ENCODE measurements around the gene SLC13A4. TPM values are rescaled to one million over a fixed set of nuclear protein-coding genes. Genes with fewer than 3 reads are reported as not detected.

Gene SLC13A4
- 0.63 TPM for total RNA-seq

GRCh38 chr7:135728136-135728669 lies at the start of gene SLC13A4:
SLC13A4 (minus strand) TSS chr7:135728186; CDS start chr7:135727496, 690 bp downstream.

GRCh38 chr7:135748770-135749169 lies 20.8 kb upstream of the SLC13A4 start, which contains the start of gene FAM180A:
FAM180A (minus strand) TSS chr7:135748813; CDS start chr7:135748580, 233 bp downstream.

GRCh38 chr7:135662373-135663114 lies 65.4 kb downstream of the SLC13A4 start, which contains the start of gene STMP1:
STMP1 (plus strand) TSS chr7:135662514.

Small RNAs within 50 kb of the gene (small RNA-seq; reads per million reads assigned to genes)
- not detected for gene RNU6-1154P (ENCODE audit: low replicate concordance)

Other genes starting within 250 kb of the SLC13A4 start
- 39.8 TPM for gene CNOT4, start 218.1 kb downstream of the SLC13A4 start, total RNA-seq
- 68.2 TPM for gene NUP205, start 170.3 kb downstream of the SLC13A4 start, total RNA-seq
- 44.4 TPM for gene STMP1, start 65.7 kb downstream of the SLC13A4 start, total RNA-seq
- not detected for gene FAM180A, start 20.6 kb upstream of the SLC13A4 start, total RNA-seq
- gene MTPN, start 249.2 kb upstream of the SLC13A4 start, total RNA-seq = 141 TPM